Muscle layer of duodenum (tissue), 2 donors: Measurements from ENCODE around the gene FNTB.

ENCODE experiments used
- H3K27ac ChIP-seq: one replicate; pipeline ENCODE4 v1.7.0; 2013; ENCODE audit warnings: mild to moderate bottlenecking, low read length
- H3K27me3 ChIP-seq: one replicate; pipeline ENCODE4 v1.7.0; 2013; ENCODE audit warnings: low read depth, mild to moderate bottlenecking, control low read depth, low read length
- H3K36me3 ChIP-seq, 2 donors: one replicate each; pipeline ENCODE4 v1.7.0; 2013; ENCODE audit warnings: low read length in 2 of 2, control low read depth in 1 of 2, mild to moderate bottlenecking in 1 of 2; ENCODE audit not compliant: insufficient read depth in 2 of 2, control insufficient read depth in 1 of 2
- H3K4me1 ChIP-seq, 2 donors: one replicate each; pipeline ENCODE4 v1.7.0; 2013; ENCODE audit warnings: low read length in 2 of 2, mild to moderate bottlenecking in 2 of 2, control low read depth in 1 of 2, moderate library complexity in 1 of 2; ENCODE audit not compliant: insufficient read depth in 2 of 2, control insufficient read depth in 1 of 2
- H3K4me3 ChIP-seq, 2 donors: one replicate each; pipeline ENCODE4 v1.7.0; 2013; ENCODE audit warnings: low read length in 2 of 2, low read depth in 1 of 2, mild to moderate bottlenecking in 1 of 2
- H3K9me3 ChIP-seq, 2 donors: one replicate each; pipeline ENCODE4 v1.7.0; 2013; ENCODE audit warnings: low read length in 2 of 2, control low read depth in 1 of 2, mild to moderate bottlenecking in 1 of 2; ENCODE audit not compliant: control insufficient read depth in 1 of 2
- donor health status: healthy.

FNTB gene

GRCh38 chr14:65100922-65101541 is 114.3 kb downstream of the FNTB start:
- Histone ChIP-seq H3K27me3 (no peaks in the 10 kb centered on the region), H3K4me3 (peak overlapping the region; percentile 68 to 92), H3K36me3 (peaks cover 0 to 8% of the 10 kb centered on the region in 2 donors), H3K27ac (peak overlapping the region; percentile 6), H3K4me1 (peaks cover 22 to 45% of the 10 kb centered on the region in 2 donors), H3K9me3 (no peaks in the 10 kb centered on the region)

GRCh38 chr14:65101631-65102440 is 115.1 kb downstream of the FNTB start:
- Histone ChIP-seq H3K27me3 (no peaks in the 10 kb centered on the region), H3K4me1 (peaks cover 14 to 37% of the 10 kb centered on the region in 2 donors), H3K27ac (peak overlapping the region; percentile 78), H3K9me3 (no peaks in the 10 kb centered on the region), H3K36me3 (peaks cover 0 to 2% of the 10 kb centered on the region in 2 donors), H3K4me3 (peak overlapping the region; percentile 68 to 92)

GRCh38 chr14:65102441-65103149 is 115.9 kb downstream of the FNTB start, which contains the start of gene MAX:
Gene MAX (minus strand): TSS chr14:65102517. CDS start chr14:65102339, 178 bp downstream.
- no peaks in the 10 kb centered on the region for H3K9me3 ChIP-seq
- no peaks in the 10 kb centered on the region for H3K27me3 ChIP-seq

GRCh38 chr14:65103150-65103760 is 116.6 kb downstream of the FNTB start:
- Histone ChIP-seq H3K4me3 (peak overlapping the region; percentile 80 to 96), H3K27ac (no peak overlapping the region), H3K36me3 (no peaks in the 10 kb centered on the region), H3K4me1 (peaks cover 8 to 23% of the 10 kb centered on the region in 2 donors), H3K9me3 (no peaks in the 10 kb centered on the region), H3K27me3 (no peaks in the 10 kb centered on the region)

More at GRCh38 chr14:65102441-65103149, 115.9 kb downstream of the FNTB start, which contains the start of gene MAX:
- H3K4me3 ChIP-seq, result peak within 1 kb of the TSS; percentile 80 to 96
- H3K27ac ChIP-seq, result peak within 1 kb of the TSS; percentile 78
- no peaks in the 10 kb centered on the region for H3K36me3 ChIP-seq
- peaks cover 8 to 29% of the 10 kb centered on the region in 2 donors for H3K4me1 ChIP-seq

GRCh38 chr14:65104791-65105190 is 118.1 kb downstream of the FNTB start:
- Histone ChIP-seq H3K9me3 (no peaks in the 10 kb centered on the region), H3K27me3 (no peaks in the 10 kb centered on the region), H3K27ac (no peak overlapping the region), H3K36me3 (no peaks in the 10 kb centered on the region), H3K4me1 (peaks cover 8 to 10% of the 10 kb centered on the region in 2 donors), H3K4me3 (no peak overlapping the region)

GRCh38 chr14:65106316-65106715 is 119.6 kb downstream of the FNTB start:
- no peak overlapping the region for H3K4me3 ChIP-seq
- H3K27ac ChIP-seq, result no peak overlapping the region
- no peaks in the 10 kb centered on the region for H3K36me3 ChIP-seq

GRCh38 chr14:65106736-65107135 is 120.0 kb downstream of the FNTB start:
- no peaks in the 10 kb centered on the region for H3K27me3 ChIP-seq
- no peaks in the 10 kb centered on the region for H3K36me3 ChIP-seq

More at GRCh38 chr14:65106316-65106715, 119.6 kb downstream of the FNTB start:
- Histone ChIP-seq H3K9me3 (no peaks in the 10 kb centered on the region), H3K27me3 (no peaks in the 10 kb centered on the region), H3K4me1 (no peaks in the 10 kb centered on the region)

GRCh38 chr14:65107200-65107599 is 120.5 kb downstream of the FNTB start:
- Histone ChIP-seq H3K9me3 (no peaks in the 10 kb centered on the region), H3K4me1 (no peaks in the 10 kb centered on the region), H3K27me3 (no peaks in the 10 kb centered on the region), H3K27ac (no peak overlapping the region), H3K36me3 (no peaks in the 10 kb centered on the region), H3K4me3 (no peak overlapping the region)

More at GRCh38 chr14:65106736-65107135, 120.0 kb downstream of the FNTB start:
- H3K9me3 ChIP-seq, result no peaks in the 10 kb centered on the region
- H3K4me1 ChIP-seq, result no peaks in the 10 kb centered on the region
- no peak overlapping the region for H3K4me3 ChIP-seq
- no peak overlapping the region for H3K27ac ChIP-seq

- H3K9me3 ChIP-seq, result no peaks in the 10 kb centered on the region
- H3K27ac ChIP-seq, result no peak overlapping the region
- H3K36me3 ChIP-seq, result no peaks in the 10 kb centered on the region
- H3K4me1 ChIP-seq, result no peaks in the 10 kb centered on the region
- H3K4me3 ChIP-seq, result no peak overlapping the region
- no peaks in the 10 kb centered on the region for H3K27me3 ChIP-seq
Measured at GRCh38 chr14:65109357-65109756, 122.7 kb downstream of the FNTB start.

- no peaks in the 10 kb centered on the region for H3K9me3 ChIP-seq
- H3K4me3 ChIP-seq, result no peak overlapping the region
- no peak overlapping the region for H3K27ac ChIP-seq
- H3K36me3 ChIP-seq, result no peaks in the 10 kb centered on the region
- no peaks in the 10 kb centered on the region for H3K4me1 ChIP-seq
- no peaks in the 10 kb centered on the region for H3K27me3 ChIP-seq
Measured at GRCh38 chr14:65110525-65110924, 123.8 kb downstream of the FNTB start.
